Activated CD4-positive, CD25-positive, alpha-beta regulatory T cell treated with anti-CD3 and anti-CD28 coated beads, Interleukin-2, amount 50 U/mL, for 16 hours (primary cell): Measurements from ENCODE around the gene FOLR1.

Source experiments
- DNase-seq: peaks from one replicate; pipeline ENCODE4 v3.0.0-alpha.2; 2020; ENCODE audit warnings: low read depth, low spot score

The FOLR1 gene

GRCh38 chr11:72223615-72224563 lies 31.9 kb downstream of the FOLR1 start:
- peak; percentile 26 for DNase-seq

GRCh38 chr11:72224564-72225410 lies 32.8 kb downstream of the FOLR1 start, which contains the start of gene INPPL1:
Gene INPPL1 (plus strand): TSS chr11:72224767. CDS start chr11:72224985, 218 bp downstream.
- DNase-seq = no peak

DNA sequence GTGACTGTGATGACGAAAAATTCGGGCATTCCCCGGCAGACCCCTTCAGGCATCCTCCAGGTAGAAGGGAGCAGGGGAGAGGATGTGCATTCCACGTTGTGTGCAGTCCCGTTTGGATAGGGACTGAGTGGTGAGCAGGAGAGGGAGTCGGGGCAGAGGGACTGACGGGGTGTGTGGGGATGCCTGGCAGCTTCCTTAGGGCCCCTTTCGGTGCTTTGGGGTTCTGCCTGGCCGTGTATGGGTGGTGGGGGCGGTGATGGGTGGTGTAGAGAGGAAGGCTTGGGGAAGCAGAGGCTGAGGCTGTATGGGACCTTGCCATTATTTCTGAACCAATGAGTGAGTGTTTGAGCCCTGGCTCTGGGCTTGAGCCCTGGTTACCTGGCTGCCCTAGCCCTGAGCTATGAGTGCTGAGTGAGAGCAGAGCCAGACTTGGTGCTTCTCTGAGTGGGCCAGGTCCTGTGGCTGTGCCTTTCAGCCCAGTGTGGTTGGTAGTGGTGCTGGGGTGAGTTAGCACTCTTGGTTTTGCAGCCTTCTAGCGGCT lies 33.5 kb downstream of the FOLR1 start:
- no peak for DNase-seq

GRCh38 chr11:72226701-72227100 lies 34.8 kb downstream of the FOLR1 start:
- DNase-seq = no peak

- DNase-seq = no peak
Observed at GRCh38 chr11:72227316-72228228, 35.6 kb downstream of the FOLR1 start.

DNA sequence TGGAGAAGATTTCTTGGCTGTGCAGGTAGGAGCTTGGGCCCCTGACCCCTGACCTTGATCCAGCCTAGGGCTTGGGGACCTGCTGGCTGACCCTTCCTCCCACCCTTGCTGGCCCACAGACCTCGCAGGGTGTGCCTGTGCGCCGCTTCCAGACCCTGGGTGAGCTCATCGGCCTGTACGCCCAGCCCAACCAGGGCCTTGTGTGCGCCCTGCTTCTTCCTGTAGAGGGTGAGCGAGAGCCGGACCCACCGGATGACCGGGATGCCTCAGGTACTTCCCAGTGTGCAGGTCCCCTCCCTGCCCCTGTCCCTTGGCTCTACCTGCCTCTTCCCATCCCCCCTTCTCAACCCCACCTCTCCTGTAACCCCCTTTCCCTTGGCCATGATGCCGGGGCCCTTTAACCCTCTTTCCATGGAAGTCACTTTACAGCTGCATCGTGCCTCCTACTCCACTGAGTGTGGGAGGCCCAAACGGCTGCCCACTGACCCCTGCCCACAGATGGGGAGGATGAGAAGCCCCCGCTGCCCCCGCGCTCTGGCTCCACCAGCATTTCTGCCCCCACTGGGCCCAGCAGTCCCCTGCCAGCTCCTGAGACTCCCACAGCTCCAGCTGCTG lies 36.4 kb downstream of the FOLR1 start:
- DNase-seq = no peak

DNA sequence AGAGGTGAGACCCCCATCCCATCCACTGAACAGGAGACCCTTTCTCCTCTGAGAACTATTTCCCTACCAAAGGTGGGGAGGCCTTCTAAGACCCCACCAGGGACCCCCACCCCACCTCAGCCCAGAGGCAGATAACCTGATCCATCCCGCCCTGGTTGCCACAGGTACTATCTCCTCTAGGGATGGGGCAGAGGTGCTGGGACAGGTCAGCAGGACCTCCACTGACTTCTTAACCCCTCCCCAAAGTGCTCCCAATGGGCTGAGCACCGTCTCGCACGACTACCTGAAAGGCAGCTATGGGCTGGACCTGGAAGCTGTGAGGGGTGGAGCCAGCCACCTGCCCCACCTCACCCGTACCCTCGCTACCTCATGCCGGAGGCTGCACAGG lies 36.9 kb downstream of the FOLR1 start:
- DNase-seq = no peak

DNA sequence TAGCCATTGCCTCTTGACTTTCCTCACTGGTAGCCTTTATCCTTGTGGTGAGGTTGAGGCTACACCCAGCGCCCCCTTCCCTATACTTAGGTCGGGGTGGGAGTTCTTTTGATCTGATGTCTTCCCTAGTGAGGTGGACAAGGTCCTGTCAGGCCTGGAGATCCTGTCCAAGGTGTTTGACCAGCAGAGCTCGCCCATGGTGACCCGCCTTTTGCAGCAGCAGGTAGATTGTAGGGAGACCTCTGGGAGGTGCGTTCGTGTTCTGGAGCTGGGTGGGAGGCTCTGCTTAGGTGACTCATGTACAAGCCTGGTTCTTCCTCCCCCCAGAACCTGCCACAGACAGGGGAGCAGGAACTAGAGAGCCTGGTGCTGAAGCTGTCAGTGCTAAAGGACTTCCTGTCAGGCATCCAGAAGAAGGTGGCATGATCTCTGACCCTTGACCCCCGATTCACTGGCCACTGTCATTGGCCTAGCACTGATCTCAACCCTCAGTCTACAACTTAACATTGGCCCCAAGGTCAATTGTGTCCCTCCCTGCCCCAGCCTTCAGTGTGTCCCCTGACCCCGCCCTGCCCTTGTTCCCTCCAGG lies 37.5 kb downstream of the FOLR1 start:
- DNase-seq = no peak

DNA sequence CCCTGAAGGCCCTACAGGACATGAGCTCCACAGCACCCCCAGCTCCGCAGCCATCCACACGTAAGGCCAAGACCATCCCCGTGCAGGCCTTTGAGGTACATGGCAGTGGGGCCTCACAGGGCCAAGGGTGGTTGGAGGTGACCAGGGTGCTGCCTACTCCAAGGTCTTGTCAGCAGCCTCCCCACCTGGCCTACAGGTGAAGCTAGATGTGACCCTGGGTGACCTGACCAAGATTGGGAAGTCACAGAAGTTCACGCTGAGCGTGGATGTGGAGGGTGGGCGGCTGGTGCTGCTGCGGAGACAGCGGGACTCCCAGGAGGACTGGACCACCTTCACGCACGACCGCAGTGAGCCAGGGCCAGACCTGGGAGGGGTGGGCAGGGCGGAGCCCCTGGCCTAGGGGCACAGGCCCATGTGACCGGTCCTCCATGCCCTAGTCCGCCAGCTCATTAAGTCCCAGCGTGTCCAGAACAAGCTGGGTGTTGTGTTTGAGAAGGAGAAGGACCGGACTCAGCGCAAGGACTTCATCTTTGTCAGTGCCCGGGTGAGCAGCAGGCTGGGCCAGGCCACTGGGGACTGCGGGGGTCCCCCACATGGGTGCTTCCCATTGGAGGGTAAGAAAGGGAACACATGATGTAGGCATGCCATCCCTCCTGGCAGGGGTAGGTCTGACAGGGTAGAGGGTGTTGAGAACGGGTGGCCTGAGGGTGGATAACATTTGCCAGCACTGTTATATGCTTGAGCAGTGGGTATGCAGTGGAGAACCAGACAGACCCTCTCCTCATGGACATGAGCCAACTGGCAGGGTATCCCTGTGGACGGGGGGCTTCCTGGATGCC lies 38.2 kb downstream of the FOLR1 start:
- no peak for DNase-seq

GRCh38 chr11:72230764-72231365 lies 38.9 kb downstream of the FOLR1 start:
- no peak for DNase-seq

GRCh38 chr11:72231396-72232259 lies 39.7 kb downstream of the FOLR1 start:
- DNase-seq = no peak

DNA sequence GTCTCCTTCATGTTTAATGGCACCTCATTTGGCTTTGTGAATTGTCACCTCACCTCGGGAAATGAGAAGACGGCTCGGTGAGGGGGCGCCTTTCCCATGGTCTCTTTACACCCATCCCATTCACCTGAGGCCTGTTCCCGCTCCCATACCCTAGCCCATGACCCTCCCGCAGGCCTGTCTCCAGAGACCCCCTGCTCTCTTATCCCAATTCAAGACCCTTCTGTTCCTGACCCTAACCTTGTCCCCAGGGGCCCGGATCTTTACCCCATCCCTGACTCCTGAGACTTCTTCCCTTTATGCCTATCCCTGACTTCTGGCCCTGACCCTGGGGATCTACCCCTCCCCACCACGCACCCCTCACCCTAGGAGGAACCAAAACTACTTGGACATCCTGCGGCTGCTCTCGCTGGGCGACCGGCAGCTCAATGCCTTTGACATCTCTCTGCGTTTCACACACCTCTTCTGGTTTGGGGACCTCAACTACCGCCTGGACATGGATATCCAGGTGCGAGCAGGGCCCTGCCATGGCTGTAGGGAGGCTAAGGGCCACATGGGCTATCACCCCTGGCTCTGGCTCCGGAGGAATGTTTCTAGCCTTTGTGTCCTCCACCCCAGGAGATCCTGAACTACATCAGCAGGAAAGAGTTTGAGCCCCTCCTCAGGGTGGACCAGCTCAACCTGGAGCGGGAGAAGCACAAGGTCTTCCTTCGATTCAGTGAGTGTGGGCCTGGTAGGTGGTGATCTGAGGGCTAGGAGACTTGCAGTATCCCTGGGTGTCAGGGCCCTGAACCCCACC lies 40.5 kb downstream of the FOLR1 start:
- DNase-seq = no peak

GRCh38 chr11:72233056-72233772 lies 41.3 kb downstream of the FOLR1 start:
- no peak for DNase-seq

DNA sequence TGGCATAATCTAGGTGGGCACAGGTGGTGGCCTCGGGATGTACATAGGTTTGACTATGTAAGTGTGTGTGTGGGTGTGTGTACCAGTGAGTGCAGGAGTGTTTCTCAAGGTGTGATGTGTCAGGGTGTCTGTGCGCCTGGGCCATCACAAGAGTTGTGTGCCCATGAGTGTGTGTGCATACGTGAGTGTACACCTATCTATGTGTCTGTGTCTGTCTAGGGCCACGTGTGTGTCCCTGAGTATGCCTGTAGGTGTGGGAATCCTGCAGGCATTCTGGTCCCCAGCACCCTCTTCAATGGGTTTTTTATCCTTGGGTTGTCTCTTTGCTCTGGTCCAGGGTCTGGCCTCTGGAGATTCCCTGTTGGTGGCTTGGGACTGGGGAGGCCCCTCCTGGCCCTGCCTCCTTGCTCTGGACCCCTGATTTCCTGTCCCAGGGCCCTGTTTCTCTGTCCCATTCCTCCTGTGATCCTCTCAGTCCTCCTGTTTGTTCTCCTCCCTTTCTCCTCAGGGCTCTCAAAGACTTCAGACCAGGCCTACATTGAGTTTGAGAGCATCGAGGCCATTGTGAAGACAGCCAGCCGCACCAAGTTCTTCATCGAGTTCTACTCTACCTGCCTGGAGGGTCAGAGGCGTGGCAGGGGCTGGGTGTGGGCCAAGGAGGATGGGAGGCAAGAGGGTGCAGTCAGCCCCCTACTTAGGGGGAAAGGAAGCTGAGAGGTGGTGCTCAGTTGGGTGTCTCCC lies 42.0 kb downstream of the FOLR1 start:
- DNase-seq = no peak

DNA sequence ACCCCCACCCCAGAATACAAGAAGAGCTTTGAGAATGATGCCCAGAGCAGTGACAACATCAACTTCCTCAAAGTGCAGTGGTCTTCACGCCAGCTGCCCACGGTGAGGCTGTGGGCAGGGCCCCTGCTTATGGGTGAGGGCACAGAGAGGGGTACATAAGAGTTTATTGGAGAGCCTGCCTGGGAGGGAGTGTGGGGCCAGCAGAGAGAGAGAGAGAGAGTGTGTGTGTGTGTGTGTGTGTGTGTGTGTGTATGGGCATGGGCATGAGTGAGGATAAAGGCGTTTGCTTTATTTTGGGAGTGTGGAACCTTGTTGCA lies 42.5 kb downstream of the FOLR1 start:
- DNase-seq = no peak

DNA sequence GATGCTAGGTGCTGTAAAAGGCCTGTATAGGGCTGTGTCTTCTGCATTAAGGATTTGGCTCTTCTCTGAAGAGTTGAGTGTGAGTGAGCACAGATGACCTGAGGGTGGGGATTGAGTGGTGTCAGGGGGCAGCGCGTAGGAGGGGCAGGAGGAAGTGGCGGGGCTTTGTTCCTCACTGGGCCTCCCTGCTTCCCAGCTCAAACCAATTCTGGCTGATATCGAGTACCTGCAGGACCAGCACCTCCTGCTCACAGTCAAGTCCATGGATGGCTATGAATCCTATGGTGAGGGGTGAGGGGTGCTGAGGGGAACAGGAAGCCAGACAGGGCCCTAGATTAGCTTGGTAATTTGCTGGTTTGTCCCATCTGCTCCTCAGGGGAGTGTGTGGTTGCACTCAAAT lies 43.0 kb downstream of the FOLR1 start:
- DNase-seq = no peak
